Hematopoietic multipotent progenitor cell treated with erythropoietin and hydrocortisone succinate and interleukin-3 and kit ligand, for 4 days (in vitro differentiated cells): ENCODE measurements around the gene PLPP4.

Source experiments
- DNase-seq: peaks from one replicate; pipeline ENCODE4 v3.0.0-alpha.2; 2015

Gene PLPP4

GRCh38 chr10:120613180-120613579 is 156.2 kb downstream of the PLPP4 start:
- DNase-seq = no peak

GRCh38 chr10:120614680-120615079 is 157.7 kb downstream of the PLPP4 start:
- no peak for DNase-seq

- DNase-seq = no peak
Measured at GRCh38 chr10:120616311-120616911, 159.4 kb downstream of the PLPP4 start.

- DNase-seq = no peak
Measured at GRCh38 chr10:120628197-120628596, 171.2 kb downstream of the PLPP4 start.

- no peak for DNase-seq
Measured at GRCh38 chr10:120630266-120630665, 173.2 kb downstream of the PLPP4 start.

- DNase-seq = no peak
Measured at GRCh38 chr10:120632047-120632446, 175.0 kb downstream of the PLPP4 start.

- no peak for DNase-seq
Measured at GRCh38 chr10:120632942-120633341, 175.9 kb downstream of the PLPP4 start.

- DNase-seq = no peak
Measured at GRCh38 chr10:120634659-120635058, 177.6 kb downstream of the PLPP4 start.
